Glomerular endothelial cell (primary cell): ENCODE measurements around the gene EEF2K. TPM values are rescaled to one million over a fixed set of nuclear protein-coding genes. Genes with fewer than 3 reads are reported as not detected.
"Not testable (repeated sequence)": the region's sequence is repeated elsewhere in the genome, so short reads cannot be mapped to it uniquely, and the experiment has no call there.

Experiments
- DNase-seq: peaks from one replicate; pipeline ENCODE4 v3.0.0-alpha.2; 2011; ENCODE audit warnings: low read depth, low spot score; ENCODE audit errors: extremely low read depth
- total RNA-seq: library from RNA; depleted of rRNA; stranded (reverse); fragments of >200 nt; gene quantifications from 2 replicates; pipeline ENCODE4 v1.2.3, GENCODE V29; 2015

EEF2K gene
- total RNA-seq, 1 donor from 2014 or later: 26.5 TPM

GRCh38 chr16:22189473-22190080 lies 16.5 kb upstream of the EEF2K start:
- no peak for DNase-seq

- DNase-seq: no peak
Observed at GRCh38 chr16:22190081-22190775, 15.8 kb upstream of the EEF2K start.

- DNase-seq: peak; percentile 99
Observed at GRCh38 chr16:22190776-22191531, 15.1 kb upstream of the EEF2K start.

DNA sequence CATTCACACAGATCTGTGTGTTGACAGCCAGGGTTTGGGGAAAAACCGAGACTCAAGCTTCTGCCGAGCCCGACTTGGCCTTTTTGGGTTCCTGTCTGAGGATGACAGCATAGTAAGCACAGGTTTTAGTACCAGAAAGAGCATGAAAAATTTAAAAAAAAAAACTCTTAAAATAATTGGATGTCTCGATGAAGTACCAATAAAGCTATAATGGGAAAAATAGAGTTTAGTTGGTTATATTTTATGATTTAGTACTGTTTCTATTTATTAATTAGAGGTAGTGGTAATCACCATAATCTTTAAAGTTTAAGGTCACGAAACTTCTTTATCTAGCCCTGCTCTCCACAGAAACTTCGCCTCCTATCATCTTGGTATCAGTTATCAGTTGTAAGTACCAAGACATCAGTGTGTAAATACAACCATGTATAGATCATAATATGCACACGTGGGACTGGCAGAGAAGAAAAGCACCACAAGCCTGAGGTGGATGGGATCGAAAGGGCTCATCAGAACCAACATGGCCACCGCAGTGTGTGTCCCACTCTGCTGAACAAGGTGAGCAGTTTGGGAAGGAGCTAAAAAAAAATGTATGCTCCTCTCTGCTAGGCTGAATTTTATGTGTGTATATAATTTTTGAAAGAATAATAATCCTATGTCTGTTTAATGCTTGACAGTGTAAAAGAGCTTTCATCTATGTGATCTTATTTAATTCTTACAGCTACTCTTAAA lies 14.4 kb upstream of the EEF2K start:
- DNase-seq: no peak

DNA sequence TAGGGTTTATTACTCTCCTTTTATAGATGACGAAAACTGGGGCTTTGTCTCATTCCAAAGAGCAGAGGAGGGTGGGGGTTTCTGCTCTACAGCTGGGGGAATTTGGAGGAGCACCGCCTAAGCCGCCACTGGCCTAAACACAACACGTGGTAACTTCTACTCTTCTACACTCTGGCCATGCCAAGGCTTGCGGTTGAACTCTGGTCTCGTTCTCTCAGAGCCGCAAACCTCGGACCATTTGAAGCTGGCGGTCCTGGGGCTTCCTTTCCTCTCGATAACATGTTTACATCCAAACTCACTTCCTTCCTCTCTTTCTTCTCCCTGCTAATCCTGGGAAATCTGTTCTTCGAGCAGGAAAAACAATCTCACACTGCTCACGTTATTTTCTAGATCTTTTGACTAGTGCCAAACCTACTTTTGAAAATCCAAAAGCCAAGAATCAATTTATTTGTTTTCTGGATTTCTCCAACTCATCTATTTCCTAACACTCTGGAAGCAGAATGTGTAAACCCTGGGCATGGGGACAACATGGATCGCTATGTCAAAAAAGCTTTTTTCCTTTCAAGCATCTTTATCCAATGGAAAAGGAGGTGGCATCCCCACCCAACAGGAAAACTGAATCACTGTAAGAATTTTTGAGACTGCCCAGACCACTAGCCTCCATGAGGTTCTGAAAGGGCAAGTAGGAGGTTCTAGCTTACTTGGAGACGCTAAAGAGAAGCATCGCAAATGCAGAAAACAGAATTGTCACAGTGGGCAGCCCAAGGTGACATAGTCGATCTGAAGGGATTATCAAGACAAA lies 13.6 kb upstream of the EEF2K start:
- no peak for DNase-seq

DNA sequence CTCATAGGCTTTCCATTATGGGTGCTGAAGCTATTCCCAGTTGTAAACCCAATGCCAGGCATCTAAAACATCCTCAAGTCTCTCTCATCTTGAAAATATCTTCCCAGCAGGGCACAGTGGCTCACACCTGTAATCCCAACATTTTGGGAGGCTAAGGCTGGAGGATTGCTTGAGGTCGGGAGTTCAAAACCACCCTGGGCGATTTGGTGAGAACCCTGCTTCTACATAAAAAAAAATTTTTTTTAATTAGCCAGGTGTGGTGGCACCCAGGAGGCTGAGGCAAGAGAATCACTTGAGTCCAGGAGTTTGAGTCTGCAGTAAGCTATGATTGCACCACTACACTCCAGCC lies 13.0 kb upstream of the EEF2K start:
- no peak for DNase-seq

- DNase-seq: no peak
Observed at GRCh38 chr16:22194707-22195444, 11.2 kb upstream of the EEF2K start.

- DNase-seq: no peak
Observed at GRCh38 chr16:22195445-22195694, 10.7 kb upstream of the EEF2K start.

DNA sequence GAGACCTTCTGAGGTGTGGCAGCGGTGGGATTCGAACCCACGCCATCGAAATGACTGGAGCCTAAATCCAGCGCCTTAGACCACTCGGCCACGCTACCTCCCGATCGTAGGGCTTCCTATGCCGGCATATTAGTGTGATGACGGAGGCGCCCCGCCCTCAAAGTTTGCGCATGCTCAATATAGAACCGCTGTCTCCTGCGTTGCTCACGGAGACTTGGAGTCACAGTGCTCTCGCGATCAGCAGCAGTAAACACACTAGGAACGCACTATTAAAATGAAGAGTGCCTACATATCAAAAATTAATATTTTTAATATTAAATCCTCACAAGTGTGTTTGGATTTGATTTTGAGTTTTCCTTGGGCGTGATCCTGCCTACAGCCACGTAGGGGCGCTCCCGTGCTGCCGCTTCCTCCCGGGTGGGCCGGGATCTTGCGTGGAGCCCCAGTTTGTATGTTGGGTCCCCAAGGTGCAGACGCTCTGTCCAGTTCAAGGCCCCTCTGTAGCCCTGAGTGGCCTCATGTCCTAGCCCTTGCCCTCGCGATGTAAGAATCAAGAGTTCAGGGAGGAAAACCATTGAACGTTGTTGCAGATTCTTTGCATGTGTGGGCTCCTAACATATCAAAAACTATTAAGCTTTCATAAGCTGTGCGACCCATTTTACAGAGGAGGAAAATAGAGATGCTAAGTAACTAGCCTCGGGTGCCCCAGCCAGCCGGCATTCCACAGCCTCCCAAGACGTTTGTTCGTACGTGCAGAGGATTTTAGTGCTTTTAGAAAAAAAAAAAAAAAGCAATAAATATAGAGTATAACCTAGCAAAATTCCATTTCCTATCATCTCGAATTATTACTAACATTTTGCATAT lies 10.2 kb upstream of the EEF2K start:
- no peak for DNase-seq

DNA sequence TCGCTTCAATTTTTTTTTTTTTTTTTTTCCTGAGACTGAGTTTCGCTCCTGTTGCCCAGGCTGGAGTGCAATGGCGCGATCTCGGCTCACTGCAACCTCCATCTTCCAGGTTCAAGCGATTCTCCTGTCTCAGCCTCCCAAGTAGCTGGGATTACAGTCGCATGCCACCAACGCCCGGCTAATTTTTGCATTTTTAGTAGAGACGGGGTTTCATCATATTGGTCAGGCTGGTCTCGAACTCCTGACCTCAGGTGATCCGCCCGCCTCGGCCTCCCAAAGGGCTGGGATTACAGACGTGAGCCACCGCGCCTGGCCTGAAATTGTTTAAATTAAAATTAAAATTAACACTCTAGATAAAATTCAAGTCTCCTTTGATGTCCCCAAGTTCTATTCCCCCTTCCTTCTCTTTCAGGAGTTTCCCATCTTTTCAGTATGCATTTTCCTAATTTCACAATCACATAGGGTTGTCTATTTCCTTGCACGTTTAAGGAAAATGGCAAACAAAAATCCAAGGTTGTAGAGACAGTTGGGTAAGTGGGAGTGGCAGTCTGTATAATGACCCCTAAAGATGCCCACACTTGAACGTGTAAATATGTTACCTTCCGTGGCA lies 9.4 kb upstream of the EEF2K start:
- DNase-seq: not testable (repeated sequence)

DNA sequence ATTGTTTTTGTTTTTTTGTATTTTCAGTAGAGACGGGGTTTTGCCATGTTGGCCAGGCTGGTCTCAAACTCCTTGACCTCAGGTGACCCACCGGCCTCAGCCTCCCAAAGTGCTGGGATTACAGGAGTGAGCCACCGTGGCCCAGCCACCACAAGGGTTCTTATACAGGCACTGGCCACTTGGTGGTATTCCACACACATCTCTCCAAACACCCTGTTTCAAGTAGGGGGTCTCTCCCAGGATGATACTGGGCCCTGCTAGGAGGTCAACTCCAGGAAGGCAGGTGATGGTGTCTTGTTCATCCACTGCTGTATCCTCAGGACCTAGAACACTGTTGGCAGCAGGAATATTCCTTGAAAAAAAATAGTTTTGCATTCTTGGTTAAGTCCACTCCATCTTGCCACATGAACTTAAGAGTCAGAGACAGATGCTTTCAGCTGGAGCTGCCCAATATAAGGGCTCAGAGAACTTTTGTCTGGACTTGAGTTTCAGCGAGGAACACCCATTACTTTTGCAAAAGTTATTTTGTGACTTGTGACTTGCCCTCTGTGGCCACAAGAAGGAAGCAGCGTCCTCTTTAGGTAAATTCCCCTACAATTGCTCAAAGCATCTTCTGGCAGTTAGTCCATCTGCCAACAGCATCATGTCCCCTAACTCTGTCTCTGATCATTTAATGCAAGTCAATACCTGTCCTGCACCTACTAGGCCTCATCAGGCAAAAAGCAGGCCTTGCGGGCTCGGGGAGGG lies 7.4 kb upstream of the EEF2K start:
- no peak for DNase-seq

- DNase-seq: no peak
Observed at GRCh38 chr16:22202261-22202637, 3.8 kb upstream of the EEF2K start.

GRCh38 chr16:22203091-22203490 lies 3.0 kb upstream of the EEF2K start:
- DNase-seq: no peak

DNA sequence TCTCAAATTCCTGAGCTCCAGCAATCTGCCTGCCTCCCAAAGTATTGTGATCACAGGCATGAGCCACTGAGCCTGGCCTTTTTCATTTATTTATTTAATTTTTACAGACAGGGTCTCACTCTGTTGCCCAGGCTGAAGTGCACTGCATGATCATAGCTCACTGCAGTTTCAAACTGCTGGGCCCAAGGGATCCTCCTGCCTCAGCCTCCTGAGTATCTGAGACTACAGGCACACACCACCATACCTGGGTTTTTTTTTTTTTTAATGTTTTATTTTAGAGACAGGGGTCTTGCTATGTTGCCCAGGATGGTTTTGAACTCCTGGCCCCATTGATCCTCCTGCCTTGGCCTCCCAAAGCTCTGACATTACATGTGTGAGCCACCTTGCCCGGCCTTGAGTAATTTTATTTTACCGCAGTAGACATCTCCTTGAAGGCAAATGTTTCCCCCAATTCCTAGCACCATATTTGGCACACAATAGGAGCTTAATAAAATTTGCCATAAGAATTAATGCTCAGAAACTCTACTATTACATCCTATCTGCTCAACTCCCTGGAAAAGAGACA lies 1.9 kb upstream of the EEF2K start:
- no peak for DNase-seq

- no peak for DNase-seq
Observed at GRCh38 chr16:22205577-22206012, 483 bp upstream of the EEF2K start.

DNA sequence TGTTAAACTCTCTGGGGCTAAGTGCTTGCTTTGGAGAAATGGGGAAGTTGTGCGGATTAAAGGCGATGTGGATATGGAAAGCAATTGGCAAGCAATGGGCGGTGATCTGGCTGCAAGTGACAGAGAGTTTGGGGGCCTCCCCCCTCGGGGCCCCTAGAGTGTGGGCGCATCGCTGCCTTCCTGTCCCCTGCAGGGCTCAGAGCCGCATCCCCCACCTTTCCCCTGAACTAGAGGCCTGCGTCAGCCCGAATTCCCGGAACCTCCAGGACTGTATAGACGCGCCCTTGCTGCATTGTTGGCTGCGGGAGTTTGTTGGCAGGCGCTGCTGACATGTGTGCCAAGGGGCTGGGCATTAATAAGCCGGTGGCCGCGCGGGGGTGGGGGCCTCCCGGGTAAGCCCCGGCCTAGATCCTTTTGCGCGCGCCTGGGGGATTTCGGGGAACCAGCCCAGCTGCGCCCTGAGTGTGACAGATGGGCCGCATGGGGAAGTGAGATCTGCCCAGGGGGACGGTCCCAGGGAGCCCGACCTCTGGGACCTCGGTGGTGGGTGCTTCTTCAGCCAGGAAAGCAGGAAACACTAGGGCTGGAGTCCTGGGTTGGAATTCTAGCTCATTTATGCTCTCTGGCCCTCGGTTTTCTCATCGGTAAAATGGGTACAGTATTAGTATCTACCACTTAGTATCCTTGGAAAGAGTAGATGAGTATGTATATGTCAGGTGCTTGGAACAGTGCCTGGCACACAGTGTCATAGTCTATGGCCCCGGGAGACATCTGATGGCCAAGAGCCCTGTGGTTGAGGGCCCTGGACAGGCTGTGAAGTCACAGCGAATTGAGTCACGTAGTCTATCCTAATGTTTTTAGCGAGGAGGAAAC lies 1.0 kb downstream of the EEF2K start:
- DNase-seq: no peak
